Left lung (tissue), 10 donors: ENCODE data around the gene PPP1R14B. TPM values are rescaled to one million over a fixed set of nuclear protein-coding genes. Genes with fewer than 3 reads are reported as not detected.

Experiments used
- ATAC-seq: fragments of 200-7000 bp; cut with Tn5 transposase; one replicate; pipeline ENCODE4 v1.9.1; 2020; ENCODE audit warnings: moderate library complexity
- DNase-seq, 4 donors: peaks; one replicate each; pipeline ENCODE4 v3.0.0-alpha.2; 2013 to 2020
- H3K27ac ChIP-seq, 2 donors: fragments of 200-600 bp; sonication (generic) in 1 of 2; one replicate each; pipeline versions ENCODE4 v1.5.0 to v1.8.0; 2020 to 2021
- H3K27me3 ChIP-seq, 2 donors: fragments of 200-600 bp; sonication (generic) in 1 of 2; one replicate each; pipeline versions ENCODE4 v1.5.0 to v1.8.0; 2020 to 2021
- H3K36me3 ChIP-seq, 2 donors: fragments of 200-600 bp; sonication (generic) in 1 of 2; one replicate each; pipeline versions ENCODE4 v1.5.0 to v1.8.0; 2020 to 2021
- H3K4me1 ChIP-seq, 2 donors: fragments of 200-600 bp; one replicate each; pipeline ENCODE4 v1.8.0; 2021
- H3K4me3 ChIP-seq, 2 donors: fragments of 200-600 bp; sonication (generic) in 1 of 2; one replicate each; pipeline versions ENCODE4 v1.5.0 to v1.8.0; 2020 to 2021; ENCODE audit warnings: mild to moderate bottlenecking in 1 of 2
- H3K9me3 ChIP-seq, 2 donors: fragments of 200-600 bp; sonication (generic) in 1 of 2; one replicate each; pipeline versions ENCODE4 v1.5.0 to v1.8.0; 2020 to 2021
- intact Hi-C, 2 donors: fragments of 100-400 bp; cut with DNase I; formaldehyde crosslinking; loops; one replicate each; pipeline versions ENCODE4 v1.11.2 to v1.14.2; 2022
- polyA plus RNA-seq, 6 donors: library from polyadenylated mRNA; unstranded; fragments of 120-200 nt; gene quantifications; one replicate each; pipeline ENCODE4 v1.2.1, GENCODE V29; 2013; ENCODE audit not compliant: insufficient read length in 6 of 6
- total RNA-seq, 2 donors: library from RNA; stranded (reverse); fragmentation: NEBNext Ultra II Directional; extraction: Animal tissue kit (Norgen Biotek cat#: 25700); gene quantifications; one replicate each; pipeline ENCODE4 v1.2.1, GENCODE V29; 2021
- TF ChIP-seq, protein P1 (sequence below), 2 donors: fragments of 200-600 bp; sonication (generic) in 1 of 2; IDR thresholded peaks; one replicate each; pipeline versions ENCODE4 v1.5.0 to v1.8.0; 2021; ENCODE audit warnings: antibody characterized with exemption in 2 of 2
- donor health status: DM: no; HTN: yes; CAD: no.
- donor health status: DM: no; HTN: no; CAD: no.

Gene PPP1R14B
- total and polyA plus RNA-seq, 8 donors, result 56.7 to 200 (median 83.4) TPM

DNA sequence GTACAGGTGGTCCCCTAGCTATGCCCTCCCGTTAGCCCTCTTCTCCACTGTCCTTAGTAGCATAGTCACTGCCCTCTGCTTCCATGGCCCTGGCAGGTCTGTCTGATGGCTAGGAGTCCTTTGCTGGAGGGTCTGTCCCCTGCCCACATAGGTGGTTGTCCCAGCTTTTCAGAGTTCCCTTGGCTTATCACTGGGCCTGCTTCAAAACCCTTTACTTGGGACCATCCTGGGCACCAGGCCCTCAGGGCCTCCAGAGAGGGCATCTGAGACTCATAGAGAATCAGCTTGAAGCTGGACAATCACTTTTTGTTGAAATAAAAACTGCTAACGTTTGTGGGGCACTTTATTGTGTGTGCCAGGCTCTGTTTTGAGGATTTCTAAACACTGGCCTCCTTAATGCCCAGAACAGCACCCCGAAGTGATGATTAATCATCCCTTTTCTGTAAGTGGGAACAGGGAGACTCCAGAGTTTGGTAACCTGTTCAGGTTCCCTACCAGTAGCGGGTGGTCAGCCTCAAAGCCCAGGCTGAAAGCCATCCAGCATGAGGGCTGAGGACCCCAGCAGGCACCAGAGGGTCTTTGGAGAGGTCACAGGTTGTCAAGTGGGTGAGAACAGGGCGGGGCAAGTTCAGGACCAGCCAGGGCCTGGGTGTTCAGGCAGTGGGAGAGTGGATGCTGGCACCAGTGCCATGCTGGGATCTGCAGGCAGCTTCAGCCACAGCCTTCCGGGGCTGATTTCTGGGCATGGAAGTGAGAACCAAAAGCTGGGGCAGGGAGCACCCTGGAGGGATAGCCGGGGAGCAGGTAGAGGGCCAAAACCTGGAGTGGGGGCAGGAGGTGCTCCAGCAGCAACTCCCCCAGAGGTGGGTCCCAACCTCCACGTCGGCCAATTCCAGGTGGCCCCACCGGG is 43.9 kb upstream of the PPP1R14B start:
- intact Hi-C loops, result no loop called here
- DNase-seq (no peak), ATAC-seq (no peak)
- Histone ChIP-seq H3K4me3 (no peak overlapping the region), H3K4me1 (peaks cover 18 to 31% of the 10 kb centered on the region in 2 donors), H3K27ac (no peak overlapping the region), H3K27me3 (peaks cover 36 to 58% of the 10 kb centered on the region in 2 donors), H3K36me3 (peaks cover 0 to 7% of the 10 kb centered on the region in 2 donors), H3K9me3 (no peaks in the 10 kb centered on the region)
- TF ChIP-seq, protein P1, sequence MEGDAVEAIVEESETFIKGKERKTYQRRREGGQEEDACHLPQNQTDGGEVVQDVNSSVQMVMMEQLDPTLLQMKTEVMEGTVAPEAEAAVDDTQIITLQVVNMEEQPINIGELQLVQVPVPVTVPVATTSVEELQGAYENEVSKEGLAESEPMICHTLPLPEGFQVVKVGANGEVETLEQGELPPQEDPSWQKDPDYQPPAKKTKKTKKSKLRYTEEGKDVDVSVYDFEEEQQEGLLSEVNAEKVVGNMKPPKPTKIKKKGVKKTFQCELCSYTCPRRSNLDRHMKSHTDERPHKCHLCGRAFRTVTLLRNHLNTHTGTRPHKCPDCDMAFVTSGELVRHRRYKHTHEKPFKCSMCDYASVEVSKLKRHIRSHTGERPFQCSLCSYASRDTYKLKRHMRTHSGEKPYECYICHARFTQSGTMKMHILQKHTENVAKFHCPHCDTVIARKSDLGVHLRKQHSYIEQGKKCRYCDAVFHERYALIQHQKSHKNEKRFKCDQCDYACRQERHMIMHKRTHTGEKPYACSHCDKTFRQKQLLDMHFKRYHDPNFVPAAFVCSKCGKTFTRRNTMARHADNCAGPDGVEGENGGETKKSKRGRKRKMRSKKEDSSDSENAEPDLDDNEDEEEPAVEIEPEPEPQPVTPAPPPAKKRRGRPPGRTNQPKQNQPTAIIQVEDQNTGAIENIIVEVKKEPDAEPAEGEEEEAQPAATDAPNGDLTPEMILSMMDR (IDR thresholded peaks at IDR 0.05), result no peak

DNA sequence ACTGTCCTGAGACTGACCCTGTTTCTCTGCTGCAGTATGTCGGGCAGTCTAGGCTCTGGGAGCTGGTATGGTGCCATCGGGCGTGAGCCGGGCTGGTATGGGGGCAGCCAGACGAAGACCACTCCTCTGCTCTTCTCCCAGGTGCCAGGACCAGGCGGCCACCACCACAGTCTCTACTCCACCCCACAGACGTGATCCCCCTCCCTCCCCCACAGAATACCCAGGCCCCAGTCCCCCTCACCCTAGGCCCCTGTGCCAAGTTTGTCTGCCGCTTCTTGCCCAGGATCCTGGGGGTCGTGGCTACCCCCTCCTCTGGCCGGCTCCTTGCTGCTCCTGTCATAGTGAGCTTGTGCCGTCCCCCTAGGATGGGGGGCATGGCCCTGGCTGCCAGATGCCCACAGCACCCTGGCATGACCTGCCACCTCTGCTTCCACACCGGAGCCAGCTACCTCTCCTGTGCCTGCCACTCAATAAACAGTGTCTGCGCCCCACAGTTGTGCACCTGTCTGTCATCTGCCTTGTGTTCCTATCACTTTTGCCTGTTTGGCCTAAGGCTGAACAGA is 42.3 kb upstream of the PPP1R14B start:
- intact Hi-C loops, result no loop called here
- TF ChIP-seq, protein P1 (IDR thresholded peaks at IDR 0.05), result no peak
- Histone ChIP-seq H3K9me3 (no peaks in the 10 kb centered on the region), H3K27me3 (peaks cover 36 to 42% of the 10 kb centered on the region in 2 donors), H3K4me3 (no peak overlapping the region), H3K4me1 (peaks cover 15 to 34% of the 10 kb centered on the region in 2 donors), H3K27ac (no peak overlapping the region), H3K36me3 (peaks cover 0 to 7% of the 10 kb centered on the region in 2 donors)
- no peak for DNase-seq
- ATAC-seq, result no peak

DNA sequence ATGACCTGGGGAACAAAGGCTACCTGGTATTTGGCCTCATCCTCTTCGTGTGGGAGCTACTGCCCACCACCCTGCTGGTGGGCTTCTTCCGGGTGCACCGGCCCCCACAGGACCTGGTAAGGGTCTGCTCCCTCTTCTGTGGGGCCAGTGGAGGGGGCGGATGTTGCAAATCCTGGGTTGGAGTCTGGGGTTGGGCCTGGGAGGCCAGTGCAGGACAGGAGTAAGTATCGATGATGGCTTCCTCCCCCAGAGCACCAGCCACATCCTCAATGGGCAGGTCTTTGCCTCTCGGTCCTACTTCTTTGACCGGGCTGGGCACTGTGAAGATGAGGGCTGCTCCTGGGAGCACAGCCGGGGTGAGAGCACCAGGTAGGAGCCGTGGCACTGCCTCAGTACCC is 41.6 kb upstream of the PPP1R14B start:
- intact Hi-C loops, result no loop called here
- ATAC-seq (no peak), DNase-seq (no peak)
- TF ChIP-seq, protein P1 (IDR thresholded peaks at IDR 0.05), result no peak
- Histone ChIP-seq H3K36me3 (peaks cover 0 to 7% of the 10 kb centered on the region in 2 donors), H3K4me3 (no peak overlapping the region), H3K27me3 (peaks cover 34 to 35% of the 10 kb centered on the region in 2 donors), H3K27ac (no peak overlapping the region), H3K4me1 (peaks cover 20 to 41% of the 10 kb centered on the region in 2 donors), H3K9me3 (no peaks in the 10 kb centered on the region)

DNA sequence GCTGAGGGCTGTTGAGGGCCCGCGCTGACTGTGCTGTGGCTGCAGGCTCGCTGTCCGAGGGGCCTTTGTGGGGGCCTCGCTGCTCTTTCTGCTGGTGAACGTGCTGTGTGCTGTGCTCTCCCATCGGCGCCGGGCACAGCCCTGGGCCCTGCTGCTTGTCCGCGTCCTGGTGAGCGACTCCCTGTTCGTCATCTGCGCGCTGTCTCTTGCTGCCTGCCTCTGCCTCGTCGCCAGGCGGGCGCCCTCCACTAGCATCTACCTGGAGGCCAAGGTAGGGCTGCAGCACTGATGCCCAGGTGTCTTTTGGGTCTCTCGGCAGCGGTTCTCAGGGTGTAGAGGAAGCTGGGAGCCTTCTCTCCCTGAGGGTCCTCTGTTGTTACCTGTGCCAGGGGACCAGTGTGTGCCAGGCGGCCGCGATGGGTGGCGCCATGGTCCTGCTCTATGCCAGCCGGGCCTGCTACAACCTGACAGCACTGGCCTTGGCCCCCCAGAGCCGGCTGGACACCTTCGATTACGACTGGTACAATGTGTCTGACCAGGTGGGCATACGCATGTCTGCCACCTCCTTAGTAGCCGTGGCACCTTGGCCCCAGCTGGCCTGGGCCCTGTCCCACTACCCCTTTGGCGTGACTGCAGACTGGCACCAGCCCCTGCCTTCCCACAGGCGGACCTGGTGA is 41.1 kb upstream of the PPP1R14B start:
- Histone ChIP-seq H3K4me3 (no peak overlapping the region), H3K4me1 (peaks cover 24 to 47% of the 10 kb centered on the region in 2 donors), H3K27ac (no peak overlapping the region), H3K9me3 (no peaks in the 10 kb centered on the region), H3K36me3 (peaks cover 0 to 7% of the 10 kb centered on the region in 2 donors), H3K27me3 (peaks cover 28 to 30% of the 10 kb centered on the region in 2 donors)
- no peak for DNase-seq
- ATAC-seq, result no peak
- intact Hi-C loops, result no loop called here
- TF ChIP-seq, protein P1 (IDR thresholded peaks at IDR 0.05), result no peak

DNA sequence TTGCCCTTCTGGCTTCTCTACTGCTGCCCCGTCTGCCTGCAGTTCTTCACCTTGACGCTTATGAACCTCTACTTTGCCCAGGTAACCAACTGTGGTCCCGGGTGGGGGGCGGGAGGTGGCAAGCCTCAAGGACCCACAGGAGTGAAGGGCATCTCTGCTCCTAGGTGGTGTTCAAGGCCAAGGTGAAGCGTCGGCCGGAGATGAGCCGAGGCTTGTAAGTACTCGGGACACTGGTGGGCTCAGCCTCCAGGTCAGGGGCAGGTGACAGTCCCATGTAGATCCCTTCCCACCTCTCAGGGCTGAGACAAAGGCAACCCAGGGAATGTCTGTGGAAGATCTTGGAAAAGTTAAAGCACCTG is 40.0 kb upstream of the PPP1R14B start:
- H3K27me3 ChIP-seq, result peaks cover 18 to 19% of the 10 kb centered on the region in 2 donors
- TF ChIP-seq, protein P1 (IDR thresholded peaks at IDR 0.05), result no peak
- intact Hi-C loops, result no loop called here
- no peaks in the 10 kb centered on the region for H3K9me3 ChIP-seq
- no peak overlapping the region for H3K4me3 ChIP-seq
- no peak overlapping the region for H3K27ac ChIP-seq
- DNase-seq, result no peak
- H3K36me3 ChIP-seq, result peaks cover 0 to 15% of the 10 kb centered on the region in 2 donors
- peaks cover 18 to 39% of the 10 kb centered on the region in 2 donors for H3K4me1 ChIP-seq
- no peak for ATAC-seq
